ENCODE measurements around the gene E4F1.

DNA sequence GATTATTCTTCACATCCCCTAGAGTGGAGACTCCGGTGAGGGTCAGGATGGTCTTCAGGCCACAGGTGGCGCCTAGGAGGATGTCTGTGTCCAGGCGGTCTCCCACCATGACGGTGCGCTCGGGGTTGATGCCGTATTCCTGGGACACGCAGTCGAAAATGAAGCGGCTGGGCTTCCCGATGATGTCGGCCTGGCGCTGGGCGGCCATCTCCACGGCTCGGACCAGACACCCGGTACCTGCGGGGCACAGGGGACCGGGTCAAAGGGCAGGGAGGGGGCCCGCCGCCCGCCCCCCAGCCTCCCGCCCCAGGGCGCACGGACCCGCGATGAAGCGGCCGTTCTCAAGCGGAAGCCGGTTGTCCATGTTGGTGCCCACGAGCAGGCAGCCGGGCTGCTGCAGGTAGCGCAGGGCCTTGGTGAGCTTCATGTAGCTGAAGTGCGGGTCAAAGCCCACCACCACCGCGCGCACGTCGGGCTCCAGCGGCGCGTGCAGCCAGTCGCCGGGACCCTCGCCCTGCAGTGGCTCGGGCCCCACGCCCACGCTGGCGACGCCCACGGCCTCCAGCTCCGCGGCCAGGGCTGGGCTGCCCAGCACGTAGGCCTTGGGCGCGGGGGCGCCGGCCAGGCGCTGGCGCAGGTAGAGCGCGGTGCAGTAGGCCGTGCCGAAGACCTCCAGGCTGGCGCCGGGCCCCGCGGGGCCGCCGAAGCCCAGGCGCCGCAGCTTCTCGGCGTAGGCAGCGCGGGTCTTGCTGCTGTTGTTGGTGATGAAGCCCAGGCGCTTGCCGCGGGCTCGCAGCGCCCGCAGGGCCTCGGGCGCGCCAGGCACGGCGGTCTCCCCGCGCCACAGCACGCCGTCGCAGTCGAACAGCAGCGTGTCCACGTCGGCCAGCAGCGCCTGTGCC, 9.3 kb upstream of the E4F1 start:
- TF ChIP-seq, protein P1, sequence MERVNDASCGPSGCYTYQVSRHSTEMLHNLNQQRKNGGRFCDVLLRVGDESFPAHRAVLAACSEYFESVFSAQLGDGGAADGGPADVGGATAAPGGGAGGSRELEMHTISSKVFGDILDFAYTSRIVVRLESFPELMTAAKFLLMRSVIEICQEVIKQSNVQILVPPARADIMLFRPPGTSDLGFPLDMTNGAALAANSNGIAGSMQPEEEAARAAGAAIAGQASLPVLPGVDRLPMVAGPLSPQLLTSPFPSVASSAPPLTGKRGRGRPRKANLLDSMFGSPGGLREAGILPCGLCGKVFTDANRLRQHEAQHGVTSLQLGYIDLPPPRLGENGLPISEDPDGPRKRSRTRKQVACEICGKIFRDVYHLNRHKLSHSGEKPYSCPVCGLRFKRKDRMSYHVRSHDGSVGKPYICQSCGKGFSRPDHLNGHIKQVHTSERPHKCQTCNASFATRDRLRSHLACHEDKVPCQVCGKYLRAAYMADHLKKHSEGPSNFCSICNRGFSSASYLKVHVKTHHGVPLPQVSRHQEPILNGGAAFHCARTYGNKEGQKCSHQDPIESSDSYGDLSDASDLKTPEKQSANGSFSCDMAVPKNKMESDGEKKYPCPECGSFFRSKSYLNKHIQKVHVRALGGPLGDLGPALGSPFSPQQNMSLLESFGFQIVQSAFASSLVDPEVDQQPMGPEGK (CRISPR knock-in tag; IDR thresholded peaks at IDR 0.05; ENCODE audit: borderline replicate concordance) = no peak
- TF ChIP-seq, protein P2, sequence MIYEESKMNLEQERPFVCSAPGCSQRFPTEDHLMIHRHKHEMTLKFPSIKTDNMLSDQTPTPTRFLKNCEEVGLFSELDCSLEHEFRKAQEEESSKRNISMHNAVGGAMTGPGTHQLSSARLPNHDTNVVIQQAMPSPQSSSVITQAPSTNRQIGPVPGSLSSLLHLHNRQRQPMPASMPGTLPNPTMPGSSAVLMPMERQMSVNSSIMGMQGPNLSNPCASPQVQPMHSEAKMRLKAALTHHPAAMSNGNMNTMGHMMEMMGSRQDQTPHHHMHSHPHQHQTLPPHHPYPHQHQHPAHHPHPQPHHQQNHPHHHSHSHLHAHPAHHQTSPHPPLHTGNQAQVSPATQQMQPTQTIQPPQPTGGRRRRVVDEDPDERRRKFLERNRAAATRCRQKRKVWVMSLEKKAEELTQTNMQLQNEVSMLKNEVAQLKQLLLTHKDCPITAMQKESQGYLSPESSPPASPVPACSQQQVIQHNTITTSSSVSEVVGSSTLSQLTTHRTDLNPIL (CRISPR knock-in tag; IDR thresholded peaks at IDR 0.05; ENCODE audit: low read depth) = no peak
- TF ChIP-seq RARB (CRISPR knock-in tag; IDR thresholded peaks at IDR 0.05) (no peak), ZNF565 (CRISPR knock-in tag; conservative IDR thresholded peaks at IDR 0.05; ENCODE audit: low read depth) (no peak)
